Stimulated activated CD8-positive, alpha-beta memory T cell treated with anti-CD3 and anti-CD28 coated beads, Interleukin-2, amount 100 ng/mL, for 1 hour (primary cell): ENCODE measurements around the gene MYL1.

Source experiments
- DNase-seq, 2 donors: peaks; one replicate each; pipeline ENCODE4 v3.0.0-alpha.2; 2020; ENCODE audit warnings: low read depth in 2 of 2

Gene MYL1

GRCh38 chr2:210315015-210315788 lies at the start of gene MYL1:
MYL1 (minus strand) TSS chr2:210315174; CDS start chr2:210315042, 132 bp downstream.
- DNase-seq, result no peak

GRCh38 chr2:210363876-210364275 lies 48.9 kb upstream of the MYL1 start:
- DNase-seq, result no peak

GRCh38 chr2:210363261-210363660 lies 48.3 kb upstream of the MYL1 start:
- no peak for DNase-seq

- DNase-seq, result no peak
Measured at GRCh38 chr2:210360412-210360811, 45.4 kb upstream of the MYL1 start.

- no peak for DNase-seq
Measured at GRCh38 chr2:210356944-210357343, 42.0 kb upstream of the MYL1 start.

GRCh38 chr2:210337159-210337558 lies 22.2 kb upstream of the MYL1 start:
- DNase-seq, result no peak

- no peak for DNase-seq
Measured at GRCh38 chr2:210324906-210325305, 9.9 kb upstream of the MYL1 start.

- DNase-seq, result no peak
Measured at GRCh38 chr2:210324458-210324857, 9.5 kb upstream of the MYL1 start.

- no peak for DNase-seq
Measured at GRCh38 chr2:210323003-210323402, 8.0 kb upstream of the MYL1 start.

- no peak for DNase-seq
Measured at GRCh38 chr2:210318891-210319290, 3.9 kb upstream of the MYL1 start.

GRCh38 chr2:210318486-210318885 lies 3.5 kb upstream of the MYL1 start:
- no peak for DNase-seq

- no peak for DNase-seq
Measured at GRCh38 chr2:210310550-210310949, 4.4 kb downstream of the MYL1 start.

GRCh38 chr2:210309548-210310233 lies 5.3 kb downstream of the MYL1 start:
- DNase-seq, result no peak

- no peak for DNase-seq
Measured at GRCh38 chr2:210303498-210303897, 11.5 kb downstream of the MYL1 start.

- DNase-seq, result no peak
Measured at GRCh38 chr2:210302326-210302725, 12.6 kb downstream of the MYL1 start.

GRCh38 chr2:210299866-210300373 lies 15.1 kb downstream of the MYL1 start:
- no peak for DNase-seq

GRCh38 chr2:210288408-210288807 lies 26.6 kb downstream of the MYL1 start:
- no peak for DNase-seq

- DNase-seq, result no peak
Measured at GRCh38 chr2:210287301-210287700, 27.7 kb downstream of the MYL1 start.

- DNase-seq, result no peak
Measured at GRCh38 chr2:210286123-210286680, 28.8 kb downstream of the MYL1 start.

- DNase-seq, result no peak
Measured at GRCh38 chr2:210277133-210277532, 37.8 kb downstream of the MYL1 start.

GRCh38 chr2:210271300-210271699 lies 43.7 kb downstream of the MYL1 start:
- DNase-seq, result no peak

GRCh38 chr2:210269148-210269547 lies 45.8 kb downstream of the MYL1 start:
- DNase-seq, result no peak

GRCh38 chr2:210268281-210268680 lies 46.7 kb downstream of the MYL1 start:
- no peak for DNase-seq
